ENCODE results near the gene PLS1.

- TF ChIP-seq SIN3A (IDR thresholded peaks at IDR 0.05; ENCODE audit: borderline replicate concordance, insufficient read depth, low read depth, low read length) (no peak), POLR2AphosphoS5 (IDR thresholded peaks at IDR 0.05; ENCODE audit: low read depth, low read length) (no peak), CTCF (IDR thresholded peaks at IDR 0.05) (no peak)
These were observed 26.2 kb downstream of the PLS1 start for GRCh38 chr3:142622405-142622804.
